HG03103 (cell line): Measurements from ENCODE around the gene PI4KA.
"Not testable (repeated sequence)": the region's sequence is repeated elsewhere in the genome, so short reads cannot be mapped to it uniquely, and the experiment has no call there.

Experiments used
- ATAC-seq: cut with Tn5 transposase; IDR thresholded peaks from one replicate; pipeline ENCODE4 v1.9.1; 2021; ENCODE audit warnings: low read depth; ENCODE audit not compliant: unreplicated experiment

PI4KA gene

GRCh38 chr22:20702175-20702545 is 156.5 kb downstream of the PI4KA start:
- peak; percentile 3 for ATAC-seq

DNA sequence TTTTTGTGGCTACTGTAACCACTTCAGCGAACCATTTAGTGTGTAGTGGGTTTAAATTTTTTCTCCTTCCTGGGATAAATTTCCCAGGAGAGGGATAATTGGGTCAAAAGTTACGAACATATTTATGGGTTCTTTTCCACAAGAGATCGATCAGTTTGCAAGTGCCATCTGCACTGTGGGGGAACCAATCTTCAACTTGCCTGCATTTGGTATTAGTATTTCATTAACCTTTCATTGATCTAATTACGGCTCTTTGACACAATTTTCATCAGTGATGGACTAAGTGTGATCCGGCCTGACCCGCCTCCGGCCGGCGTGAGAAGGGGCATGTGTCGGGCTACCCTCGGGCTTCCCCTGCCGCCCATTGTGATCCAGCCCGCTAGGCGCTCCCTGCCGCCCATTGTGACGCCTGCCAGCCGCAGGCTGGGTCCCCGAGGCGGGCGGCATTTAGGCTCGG is 156.9 kb downstream of the PI4KA start:
- peak; percentile 1 for ATAC-seq

GRCh38 chr22:20700347-20700746 is 158.3 kb downstream of the PI4KA start:
- not testable (repeated sequence) for ATAC-seq

DNA sequence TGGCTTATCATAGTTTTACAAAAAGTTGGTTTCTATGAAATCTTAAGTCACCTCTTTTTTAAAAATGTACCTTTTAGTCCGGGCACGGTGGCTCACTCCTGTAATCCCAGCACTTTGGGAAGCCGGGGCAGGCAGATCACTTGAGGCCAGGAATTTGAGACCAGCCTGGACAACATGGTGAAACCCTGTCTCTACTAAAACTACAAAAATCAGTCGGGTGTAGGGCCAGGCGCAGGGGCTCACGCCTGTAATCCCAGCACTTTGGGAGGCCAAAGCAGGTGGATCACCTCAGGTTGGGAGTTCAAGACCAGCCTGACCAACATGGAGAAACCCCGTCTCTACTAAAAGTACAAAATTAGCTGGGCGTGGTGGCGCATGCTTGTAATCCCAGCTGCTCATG is 158.8 kb downstream of the PI4KA start:
- not testable (repeated sequence) for ATAC-seq

- ATAC-seq = not testable (repeated sequence)
These were observed 161.0 kb downstream of the PI4KA start for GRCh38 chr22:20697481-20698113.

GRCh38 chr22:20696056-20696455 is 162.6 kb downstream of the PI4KA start:
- ATAC-seq = not testable (repeated sequence)

GRCh38 chr22:20695205-20695604 is 163.4 kb downstream of the PI4KA start:
- ATAC-seq = not testable (repeated sequence)

DNA sequence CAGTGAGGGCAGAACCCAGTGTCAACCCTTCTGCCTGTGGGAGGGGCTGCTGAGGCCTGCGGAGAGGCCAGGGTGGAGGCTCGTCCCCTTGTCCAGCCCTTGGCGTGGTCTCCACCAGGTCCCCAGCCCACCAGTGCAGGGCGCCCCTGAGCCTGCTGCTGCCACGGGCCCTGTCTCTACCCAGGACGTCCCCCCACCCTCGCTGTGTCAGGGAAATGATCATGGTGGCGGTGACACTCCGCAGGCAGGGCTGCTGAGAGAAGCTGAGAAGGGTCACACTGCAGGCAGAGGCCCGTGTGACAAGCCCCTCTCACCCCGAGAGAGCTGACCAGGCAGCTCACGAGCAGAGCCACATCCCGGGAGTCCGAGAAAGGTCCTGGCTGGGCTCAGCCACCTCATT is 164.4 kb downstream of the PI4KA start:
- not testable (repeated sequence) for ATAC-seq

DNA sequence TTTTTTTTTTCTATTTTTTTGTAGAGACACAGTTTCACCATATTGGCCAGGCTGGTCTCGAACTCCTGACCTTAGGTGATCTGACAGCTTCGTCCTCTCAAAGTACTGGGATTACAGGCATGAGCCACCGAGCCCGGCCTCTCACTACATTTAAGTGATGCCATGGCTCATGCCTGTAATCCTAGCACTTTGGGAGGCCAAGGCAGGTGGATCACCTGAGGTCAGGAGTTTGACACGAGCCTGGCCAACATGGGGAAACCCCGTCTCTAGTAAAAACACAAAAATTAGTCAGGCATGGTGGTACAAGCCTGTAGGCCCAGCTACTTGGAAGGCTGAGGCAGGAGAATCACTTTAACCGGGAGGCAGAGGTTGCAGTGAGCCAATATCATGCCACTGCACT is 165.7 kb downstream of the PI4KA start:
- not testable (repeated sequence) for ATAC-seq

DNA sequence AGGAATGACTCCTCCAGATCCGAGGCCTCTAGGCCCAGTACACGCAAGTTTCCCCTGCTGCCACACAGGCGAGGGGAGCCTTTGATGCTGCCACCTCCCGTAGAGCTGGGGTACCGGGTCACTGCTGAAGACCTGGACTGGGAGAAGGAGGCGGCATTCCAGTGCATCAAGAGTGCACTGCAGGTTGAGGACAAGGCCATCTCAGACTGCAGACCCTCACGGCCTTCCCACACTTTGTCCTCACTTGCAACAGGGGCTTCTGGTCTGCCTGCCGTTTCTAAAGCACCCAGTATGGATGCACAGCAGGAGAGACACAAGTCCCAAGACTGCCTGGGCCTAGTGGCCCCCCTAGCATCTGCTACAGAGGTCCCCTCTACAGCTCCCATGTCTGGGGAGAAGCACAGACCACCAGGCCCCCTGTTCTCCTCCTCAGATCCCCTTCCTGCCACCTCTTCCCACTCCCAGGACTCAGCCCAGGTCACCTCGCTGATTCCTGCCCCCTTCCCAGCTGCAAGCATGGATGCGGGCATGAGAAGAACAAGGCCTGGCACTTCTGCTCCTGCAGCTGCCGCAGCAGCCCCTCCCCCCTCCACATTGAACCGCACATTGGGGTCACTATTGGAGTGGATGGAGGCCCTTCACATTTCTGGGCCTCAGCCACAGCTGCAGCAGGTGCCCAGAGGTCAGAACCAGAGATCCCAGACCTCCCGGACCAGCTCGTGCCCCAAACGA is 167.9 kb downstream of the PI4KA start:
- ATAC-seq = not testable (repeated sequence)

DNA sequence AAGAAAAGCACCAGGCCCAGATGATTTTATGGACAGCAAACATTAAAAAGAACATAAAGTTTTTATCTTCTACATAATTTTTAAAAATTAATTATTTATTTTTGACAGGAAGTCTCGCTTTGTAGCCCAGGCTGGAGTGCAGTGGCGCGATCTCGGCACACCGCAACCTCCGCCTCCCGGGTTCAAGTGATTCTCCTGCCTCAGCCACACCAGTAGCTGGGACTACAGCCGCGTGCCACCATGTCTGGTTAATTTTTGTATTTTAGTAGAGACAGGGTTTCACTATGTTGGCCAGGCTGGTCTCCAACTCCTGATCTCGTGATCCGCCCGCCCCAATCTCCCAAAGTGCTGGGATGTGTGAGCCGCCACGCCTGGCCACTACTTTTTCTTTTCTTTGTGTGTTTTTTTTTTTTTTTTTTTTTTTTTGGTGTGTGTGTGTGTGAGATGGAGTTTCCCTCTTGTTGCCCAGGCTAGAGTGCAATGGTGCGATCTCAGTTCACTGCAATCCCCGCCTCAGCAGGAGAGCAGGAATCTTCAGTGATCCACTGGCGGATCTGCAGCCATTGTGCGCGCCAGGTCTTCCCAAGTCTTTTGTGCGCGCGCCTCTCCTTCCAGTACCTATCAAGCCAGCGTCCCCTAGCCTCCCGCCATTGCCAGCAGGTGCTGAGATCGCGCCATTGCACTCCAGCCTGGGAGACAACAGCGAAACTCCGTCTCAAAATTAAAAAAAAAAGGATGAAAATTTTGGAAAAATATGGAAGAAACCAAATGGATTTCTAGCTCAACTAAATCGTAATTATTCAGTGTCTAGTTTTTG is 171.0 kb downstream of the PI4KA start:
- ATAC-seq = not testable (repeated sequence)

GRCh38 chr22:20685764-20686163 is 172.8 kb downstream of the PI4KA start:
- not testable (repeated sequence) for ATAC-seq

GRCh38 chr22:20678792-20679435 is 179.7 kb downstream of the PI4KA start:
- not testable (repeated sequence) for ATAC-seq

GRCh38 chr22:20677684-20678242 is 180.8 kb downstream of the PI4KA start:
- ATAC-seq = no peak

- ATAC-seq = not testable (repeated sequence)
These were observed 183.0 kb downstream of the PI4KA start for GRCh38 chr22:20675613-20676012.

DNA sequence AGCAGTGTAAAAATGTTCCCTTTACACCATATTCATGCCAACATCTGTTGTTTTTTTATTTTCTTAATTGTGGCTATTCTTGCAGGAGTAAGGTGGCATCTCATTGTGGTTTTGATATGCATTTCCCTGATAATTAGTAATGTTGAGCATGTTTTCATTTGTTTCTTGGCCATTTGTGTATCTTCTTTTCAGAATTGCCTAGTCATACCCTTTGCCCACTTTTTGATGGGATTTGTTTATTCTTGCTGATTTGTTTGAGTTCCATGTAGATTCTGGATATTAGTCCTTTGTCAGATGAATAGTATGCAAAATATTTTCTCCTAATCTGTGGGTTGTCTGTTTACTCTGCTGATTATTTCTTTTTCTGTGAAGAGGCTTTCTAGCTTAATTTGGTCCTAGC is 183.6 kb downstream of the PI4KA start:
- no peak for ATAC-seq

DNA sequence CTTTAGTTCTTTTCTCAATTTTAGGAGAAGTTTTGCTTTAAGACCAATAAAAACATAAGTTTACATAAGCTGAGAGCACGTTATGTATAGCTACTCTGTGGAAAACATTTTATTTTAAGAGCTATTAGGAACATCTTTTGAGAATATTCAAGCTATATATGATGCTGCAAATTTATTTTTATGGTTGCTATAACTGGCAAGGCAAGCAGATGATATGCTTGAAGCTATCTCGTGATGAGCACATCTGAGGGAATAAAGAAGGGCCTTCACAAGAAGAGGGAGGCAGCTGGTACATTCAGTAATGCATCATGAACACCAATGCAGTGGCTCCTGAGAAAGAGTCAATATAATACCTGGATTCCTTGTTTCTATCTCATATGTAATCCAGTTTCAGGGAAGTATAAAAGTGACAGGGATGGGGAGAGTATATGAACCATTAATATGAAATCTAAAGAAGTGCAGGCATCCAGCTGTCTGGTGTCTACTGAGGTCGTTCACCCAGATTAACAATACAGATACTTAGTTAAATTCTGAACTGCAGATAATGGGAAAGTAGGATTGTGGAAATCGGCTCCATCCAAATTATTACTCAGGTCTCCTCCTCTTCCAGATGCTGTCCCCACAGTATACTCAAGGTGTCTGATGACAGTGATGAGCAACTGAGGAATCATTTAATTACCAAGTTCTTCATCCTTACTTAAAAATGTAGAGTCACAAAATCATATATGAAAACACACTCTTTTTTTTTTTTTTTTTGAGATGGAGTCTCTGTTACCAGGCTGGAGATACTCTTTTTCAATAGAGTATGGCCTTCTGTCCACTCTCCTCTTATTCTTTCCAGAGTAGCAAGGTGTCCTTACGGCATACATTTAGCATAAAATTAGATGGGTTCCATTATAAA is 185.1 kb downstream of the PI4KA start:
- no peak for ATAC-seq

DNA sequence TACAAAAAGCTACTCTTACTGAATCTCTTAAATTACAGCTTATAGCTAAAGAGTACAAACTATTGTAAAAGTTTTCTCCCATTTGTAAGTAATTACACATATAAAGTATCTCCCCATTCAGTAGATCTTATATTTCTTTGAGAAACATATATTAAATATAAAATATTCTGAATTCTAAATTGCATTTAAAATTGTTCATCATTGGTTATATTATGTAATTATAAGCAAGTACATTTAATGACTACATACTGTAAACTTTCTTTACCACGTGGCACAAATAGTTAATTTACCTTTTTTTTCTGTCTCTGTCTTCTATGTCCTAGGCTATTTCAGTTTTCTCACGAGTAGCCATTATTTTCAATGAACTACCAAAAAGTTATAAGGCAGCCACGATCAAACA is 185.9 kb downstream of the PI4KA start:
- ATAC-seq = no peak

- no peak for ATAC-seq
These were observed 186.6 kb downstream of the PI4KA start for GRCh38 chr22:20672082-20672424.
